Measurements from ENCODE around the gene CREB3L2. TPM values are rescaled to one million over a fixed set of nuclear protein-coding genes. Genes with fewer than 3 reads are reported as not detected.

CREB3L2 gene
- total and polyA plus RNA-seq, 12 donors, result 11.4 to 169 (median 63.1) TPM

GRCh38 chr7:137990251-137990941 lies 11.5 kb downstream of the CREB3L2 start:
- peak overlapping the region; percentile 4 to 91 (median 77) for H3K27ac ChIP-seq
- intact Hi-C loops (cut with DNase I), result no loop called here
- no peaks in the 10 kb centered on the region for H3K27me3 ChIP-seq
- 38 to 43% (median 41%) methylated on average over 5 of the region's 5 CpGs for WGBS, 4 donors
- TF ChIP-seq, protein P1, sequence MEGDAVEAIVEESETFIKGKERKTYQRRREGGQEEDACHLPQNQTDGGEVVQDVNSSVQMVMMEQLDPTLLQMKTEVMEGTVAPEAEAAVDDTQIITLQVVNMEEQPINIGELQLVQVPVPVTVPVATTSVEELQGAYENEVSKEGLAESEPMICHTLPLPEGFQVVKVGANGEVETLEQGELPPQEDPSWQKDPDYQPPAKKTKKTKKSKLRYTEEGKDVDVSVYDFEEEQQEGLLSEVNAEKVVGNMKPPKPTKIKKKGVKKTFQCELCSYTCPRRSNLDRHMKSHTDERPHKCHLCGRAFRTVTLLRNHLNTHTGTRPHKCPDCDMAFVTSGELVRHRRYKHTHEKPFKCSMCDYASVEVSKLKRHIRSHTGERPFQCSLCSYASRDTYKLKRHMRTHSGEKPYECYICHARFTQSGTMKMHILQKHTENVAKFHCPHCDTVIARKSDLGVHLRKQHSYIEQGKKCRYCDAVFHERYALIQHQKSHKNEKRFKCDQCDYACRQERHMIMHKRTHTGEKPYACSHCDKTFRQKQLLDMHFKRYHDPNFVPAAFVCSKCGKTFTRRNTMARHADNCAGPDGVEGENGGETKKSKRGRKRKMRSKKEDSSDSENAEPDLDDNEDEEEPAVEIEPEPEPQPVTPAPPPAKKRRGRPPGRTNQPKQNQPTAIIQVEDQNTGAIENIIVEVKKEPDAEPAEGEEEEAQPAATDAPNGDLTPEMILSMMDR (IDR thresholded peaks at IDR 0.05), result no peak
- TF ChIP-seq POLR2A (IDR thresholded peaks at IDR 0.05), result no peak
- H3K9me3 ChIP-seq (replicated peaks in 1 of 3), result no peaks in the 10 kb centered on the region
- peak in 1 of 7 donors; percentile 42 for DNase-seq
- peaks cover 71 to 98% of the 10 kb centered on the region in 2 donors for H3K4me1 ChIP-seq (replicated peaks in 1 of 2)
- H3K4me3 ChIP-seq, result peak overlapping the region in 1 of 4 donors; percentile 34
- no peaks in the 10 kb centered on the region for H3K36me3 ChIP-seq (replicated peaks in 1 of 2)

GRCh38 chr7:137989590-137989989 lies 12.3 kb downstream of the CREB3L2 start:
- Histone ChIP-seq H3K4me1 (replicated peaks in 1 of 2) (peaks cover 74 to 99% of the 10 kb centered on the region in 2 donors), H3K27me3 (no peaks in the 10 kb centered on the region), H3K27ac (peak overlapping the region; percentile 4 to 91 (median 77)), H3K36me3 (replicated peaks in 1 of 2) (no peaks in the 10 kb centered on the region), H3K9me3 (replicated peaks in 1 of 3) (no peaks in the 10 kb centered on the region), H3K4me3 (peak overlapping the region in 1 of 4 donors; percentile 7)
- intact Hi-C loops (cut with DNase I), result no loop called here
- peak in 1 of 2 donors; percentile 45 for TF ChIP-seq POLR2A (IDR thresholded peaks at IDR 0.05)
- TF ChIP-seq, protein P1 (IDR thresholded peaks at IDR 0.05), result no peak
- WGBS, 4 donors, result 30 to 49% (median 42%) methylated on average over 4 of the region's 4 CpGs
- DNase-seq, result peak in 4 of 7 donors; percentile 44 to 63 (median 60)

DNA sequence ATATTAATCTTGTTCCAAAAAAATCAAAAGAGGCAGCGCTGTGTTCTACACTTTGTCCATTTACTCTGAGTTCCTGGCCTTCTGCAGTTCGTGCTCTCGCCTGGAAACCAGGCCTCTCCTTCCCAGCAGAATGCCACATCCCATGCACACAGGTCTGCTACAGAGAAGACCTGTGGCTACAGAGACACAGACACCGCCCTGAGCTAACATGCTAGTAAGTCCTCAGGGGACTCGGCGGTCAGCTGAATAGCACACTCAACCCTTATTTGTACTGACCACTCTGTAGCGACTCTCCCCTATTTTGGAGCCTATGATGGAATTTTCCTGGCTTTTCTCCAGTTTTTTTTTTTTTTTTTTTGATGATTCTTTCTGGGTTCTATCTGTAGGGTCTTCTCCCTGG lies 12.8 kb downstream of the CREB3L2 start:
- intact Hi-C loops (cut with DNase I), result no loop called here
- Histone ChIP-seq H3K9me3 (replicated peaks in 1 of 3) (no peaks in the 10 kb centered on the region), H3K36me3 (replicated peaks in 1 of 2) (no peaks in the 10 kb centered on the region), H3K4me3 (no peak overlapping the region), H3K27ac (peak overlapping the region in 4 of 5 donors; percentile 60 to 91 (median 79)), H3K27me3 (no peaks in the 10 kb centered on the region), H3K4me1 (replicated peaks in 1 of 2) (peaks cover 74 to 99% of the 10 kb centered on the region in 2 donors)
- WGBS, 4 donors, result 62 to 76% (median 71%) methylated on average over 7 of the region's 7 CpGs
- TF ChIP-seq, protein P1 (IDR thresholded peaks at IDR 0.05), result no peak
- TF ChIP-seq POLR2A (IDR thresholded peaks at IDR 0.05), result no peak
- DNase-seq, result peak in 1 of 7 donors; percentile 43

GRCh38 chr7:137987968-137988367 lies 13.9 kb downstream of the CREB3L2 start:
- no peaks in the 10 kb centered on the region for H3K27me3 ChIP-seq
- DNase-seq, result no peak
- 39 to 52% (median 47%) methylated on average over 4 of the region's 4 CpGs for WGBS, 4 donors
- H3K36me3 ChIP-seq (replicated peaks in 1 of 2), result no peaks in the 10 kb centered on the region
- H3K4me1 ChIP-seq (replicated peaks in 1 of 2), result peaks cover 74 to 97% of the 10 kb centered on the region in 2 donors
- H3K9me3 ChIP-seq (replicated peaks in 1 of 3), result no peaks in the 10 kb centered on the region
- H3K4me3 ChIP-seq, result no peak overlapping the region
- TF ChIP-seq POLR2A (IDR thresholded peaks at IDR 0.05), result no peak
- TF ChIP-seq, protein P1 (IDR thresholded peaks at IDR 0.05), result no peak
- intact Hi-C loops (cut with DNase I), result no loop called here
- peak overlapping the region in 4 of 5 donors; percentile 77 to 91 (median 88) for H3K27ac ChIP-seq

Data from adrenal gland (tissue), 12 donors.